Measurements from ENCODE around the gene RPEL1.

DNA sequence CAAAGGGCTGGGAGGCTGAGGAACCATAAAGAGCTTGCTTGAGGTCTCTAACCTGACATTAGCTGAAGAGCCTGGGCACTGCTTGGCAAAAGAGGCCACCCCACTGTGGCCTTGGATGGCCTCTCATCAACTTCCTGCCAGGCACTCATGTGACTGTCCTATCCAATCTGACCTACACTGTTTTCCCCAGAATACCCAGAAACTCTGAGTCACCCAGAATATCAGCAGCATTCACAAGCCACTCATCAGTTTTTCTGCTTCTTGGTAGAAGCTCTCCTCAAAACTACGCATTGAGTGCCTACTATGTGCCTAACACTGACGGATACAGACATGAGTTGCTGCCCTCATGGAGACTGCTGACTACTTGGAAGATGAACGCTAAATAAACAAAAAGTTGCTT, 48.5 kb upstream of the RPEL1 start:
- TF ChIP-seq GATA2 (IDR thresholded peaks at IDR 0.05; ENCODE audit: low read depth, low read length) = no peak
- no peak for TF ChIP-seq GATA3 (IDR thresholded peaks at IDR 0.05; ENCODE audit: low read depth, low read length)

Data from SH-SY5Y (cell line).